Neuron (in vitro differentiated cells): Measurements from ENCODE around the gene ZKSCAN4.

Experiments used
- H2AFZ ChIP-seq: one replicate; pipeline ENCODE4 v1.6.1; 2013; ENCODE audit warnings: low read depth, mild to moderate bottlenecking, inconsistent platforms, low read length, moderate library complexity
- H3K27me3 ChIP-seq: one replicate; pipeline ENCODE4 v1.6.1; 2013; ENCODE audit warnings: low read length; ENCODE audit not compliant: insufficient read depth
- H3K36me3 ChIP-seq: one replicate; pipeline ENCODE4 v1.6.1; 2013; ENCODE audit warnings: low read length; ENCODE audit not compliant: insufficient read depth
- H3K4me1 ChIP-seq: one replicate; pipeline ENCODE4 v1.6.1; 2013; ENCODE audit warnings: low read length; ENCODE audit not compliant: insufficient read depth
- H3K4me3 ChIP-seq: 2 replicates; pipeline ENCODE4 v1.5.1; 2013; ENCODE audit warnings: mild to moderate bottlenecking, low read length, moderate library complexity
- H3K9me3 ChIP-seq: one replicate; pipeline ENCODE4 v1.6.1; 2013; ENCODE audit warnings: low read length

Gene ZKSCAN4

DNA sequence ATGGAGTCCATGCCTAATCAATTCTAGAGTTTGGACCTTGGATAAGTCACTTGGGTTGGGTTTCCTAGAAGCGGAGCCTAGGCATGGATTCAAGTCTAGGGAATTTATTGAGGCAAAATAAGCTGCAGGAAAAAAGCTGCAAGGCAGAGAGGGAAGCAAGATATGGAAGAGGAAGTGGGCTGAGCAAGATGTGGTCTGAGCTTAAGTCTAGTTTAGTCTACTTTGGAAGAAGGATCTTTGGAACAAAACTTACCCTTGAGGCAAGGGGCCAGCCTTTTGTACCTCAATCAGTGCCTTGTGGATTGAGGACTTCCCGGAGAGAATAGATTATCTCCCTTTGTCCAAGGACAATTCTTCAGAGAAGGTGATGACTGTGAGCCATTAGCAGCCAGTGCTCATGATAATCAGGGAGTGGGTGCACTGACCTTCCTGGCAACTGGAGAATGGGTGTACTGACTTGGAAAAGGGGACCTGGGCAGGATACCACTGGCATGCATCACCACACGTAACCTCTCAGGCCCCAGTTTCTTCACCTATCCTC is 16.1 kb downstream of the ZKSCAN4 start:
- H3K9me3 ChIP-seq = no peaks in the 10 kb centered on the region
- peaks cover 50% of the 10 kb centered on the region for H3K36me3 ChIP-seq
- no peaks in the 10 kb centered on the region for H3K4me1 ChIP-seq
- no peaks in the 10 kb centered on the region for H3K27me3 ChIP-seq
- H3K4me3 ChIP-seq = no peak overlapping the region
- no peak overlapping the region for H2AFZ ChIP-seq

DNA sequence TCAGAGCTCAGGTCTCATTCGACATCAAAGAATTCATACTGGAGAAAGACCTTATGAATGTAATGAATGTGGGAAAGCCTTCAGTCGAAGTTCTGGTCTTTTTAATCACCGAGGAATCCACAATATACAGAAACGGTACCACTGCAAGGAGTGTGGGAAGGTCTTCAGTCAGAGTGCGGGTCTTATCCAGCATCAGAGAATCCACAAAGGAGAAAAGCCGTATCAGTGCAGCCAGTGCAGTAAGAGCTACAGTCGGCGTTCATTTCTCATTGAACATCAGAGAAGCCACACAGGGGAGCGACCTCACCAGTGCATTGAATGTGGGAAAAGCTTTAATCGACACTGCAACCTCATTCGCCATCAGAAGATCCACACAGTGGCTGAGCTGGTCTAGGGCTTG is 19.3 kb downstream of the ZKSCAN4 start:
- Histone ChIP-seq H3K4me1 (no peaks in the 10 kb centered on the region), H3K4me3 (no peak overlapping the region), H3K36me3 (peaks cover 73% of the 10 kb centered on the region), H3K27me3 (no peaks in the 10 kb centered on the region), H3K9me3 (no peaks in the 10 kb centered on the region), H2AFZ (no peak overlapping the region)

DNA sequence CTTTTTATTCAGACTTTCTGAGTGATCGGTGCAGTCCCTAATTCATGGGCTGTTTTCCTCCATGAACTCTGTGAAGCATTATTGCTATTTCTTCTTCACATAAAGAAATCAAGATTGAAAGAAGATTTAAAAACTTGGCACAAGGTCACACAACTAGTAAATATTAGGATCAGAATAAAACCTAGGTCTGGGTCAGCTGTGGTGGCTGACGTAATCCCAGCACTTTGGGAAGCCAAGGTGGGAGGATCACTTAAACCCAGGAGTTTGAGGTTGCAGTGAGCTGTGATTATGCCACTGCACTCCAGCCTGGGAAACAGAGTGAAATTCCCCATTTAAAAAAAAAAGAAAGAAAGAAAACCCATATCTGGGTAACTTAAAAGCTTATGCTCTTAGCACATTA is 25.6 kb downstream of the ZKSCAN4 start:
- Histone ChIP-seq H3K36me3 (peaks cover 40% of the 10 kb centered on the region), H3K4me1 (peaks cover 15% of the 10 kb centered on the region), H3K27me3 (peaks cover 5% of the 10 kb centered on the region), H3K4me3 (peak overlapping the region; percentile 91), H2AFZ (no peak overlapping the region), H3K9me3 (no peaks in the 10 kb centered on the region)

DNA sequence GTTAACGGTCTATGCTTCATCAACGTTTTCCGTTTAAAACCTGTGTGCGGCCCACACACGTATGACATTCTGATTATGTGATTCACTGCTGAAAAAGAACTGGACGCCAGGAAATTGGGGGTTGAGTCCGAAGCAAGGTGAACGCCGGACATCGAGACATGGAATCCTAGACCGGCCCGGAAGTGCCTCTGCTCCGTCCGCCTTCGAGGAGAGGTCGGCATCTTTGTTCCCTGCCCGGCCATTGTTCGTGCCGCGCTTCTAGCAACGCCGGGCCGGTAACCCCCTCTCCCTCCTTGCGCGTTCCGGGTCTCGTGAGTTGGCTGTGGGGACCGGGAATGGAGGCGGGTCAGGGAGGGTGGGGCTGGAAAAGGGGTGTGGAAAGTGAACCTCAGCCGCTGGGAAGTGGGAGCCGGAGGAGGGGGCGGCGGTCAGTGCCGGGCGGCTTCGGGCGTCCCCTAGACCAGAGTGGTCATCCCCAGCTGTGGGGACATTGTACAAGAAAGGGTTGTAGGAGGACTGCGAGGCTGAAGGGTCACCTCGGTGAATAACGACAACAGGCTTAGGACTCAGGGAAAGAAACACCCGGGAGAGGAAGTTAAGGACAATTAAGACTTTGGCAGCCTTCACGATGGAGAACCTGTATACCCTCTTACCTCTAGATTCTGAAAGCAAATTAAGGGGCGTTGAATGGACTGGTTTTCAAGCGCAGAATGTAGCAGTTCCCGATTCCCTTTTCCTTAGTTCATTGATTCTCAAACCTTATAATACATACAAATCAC is 26.8 kb downstream of the ZKSCAN4 start, which contains the start of gene ZSCAN9:
Gene ZSCAN9 (plus strand): TSS at position 220 of the 779 bp plus-strand sequence. CDS start 1,810 bp downstream, outside the sequence.
- peaks cover 15% of the 10 kb centered on the region for H3K4me1 ChIP-seq
- H2AFZ ChIP-seq = peak within 1 kb of the TSS; percentile 64
- H3K27me3 ChIP-seq = peaks cover 6% of the 10 kb centered on the region
- no peaks in the 10 kb centered on the region for H3K9me3 ChIP-seq
- H3K4me3 ChIP-seq = peak within 1 kb of the TSS; percentile 91
- peaks cover 28% of the 10 kb centered on the region for H3K36me3 ChIP-seq

DNA sequence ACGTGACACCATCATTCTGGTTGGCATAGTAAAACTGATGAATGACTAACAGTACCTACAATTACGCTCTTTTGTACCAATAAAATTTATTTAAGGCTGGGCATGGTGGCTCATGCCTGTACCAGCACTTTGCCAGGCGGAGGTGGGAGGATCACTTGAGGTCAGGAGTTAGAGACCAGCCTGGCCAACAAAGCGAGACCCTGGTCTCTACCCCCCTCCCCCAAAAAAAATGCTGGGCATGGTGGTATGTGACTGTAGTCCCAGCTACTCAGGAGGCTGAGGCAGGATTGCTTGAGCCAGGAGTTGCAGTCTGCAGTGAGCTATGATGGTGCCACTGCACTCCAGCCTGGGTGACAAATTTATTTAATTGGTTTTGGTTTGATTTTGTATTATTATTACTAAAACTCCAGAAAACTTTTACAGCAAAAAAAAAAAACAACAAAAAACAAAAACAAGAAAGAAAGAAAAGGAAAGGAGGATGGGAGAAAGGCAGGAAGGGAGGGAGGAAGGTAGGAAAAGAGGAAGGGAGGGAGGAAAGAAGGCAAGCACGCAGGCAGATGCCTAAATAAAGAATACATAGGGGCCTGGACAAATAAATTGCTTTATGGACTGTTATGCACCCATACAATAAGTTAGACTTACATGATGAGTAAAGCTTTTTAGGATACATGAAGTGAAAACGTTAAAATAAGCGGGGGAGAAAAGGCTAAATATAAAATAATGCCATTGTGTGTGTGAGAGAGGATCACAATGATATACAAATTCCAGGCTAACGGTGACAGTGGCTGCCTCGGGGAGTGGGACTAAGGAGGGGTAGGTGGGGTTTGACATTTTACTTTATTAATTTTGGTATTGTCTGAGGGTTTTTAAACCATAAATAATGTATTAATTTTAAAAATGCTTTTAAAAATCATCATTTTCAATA is 27.7 kb downstream of the ZKSCAN4 start:
- peaks cover 25% of the 10 kb centered on the region for H3K36me3 ChIP-seq
- no peaks in the 10 kb centered on the region for H3K9me3 ChIP-seq
- peak overlapping the region; percentile 91 for H3K4me3 ChIP-seq
- H3K4me1 ChIP-seq = peaks cover 15% of the 10 kb centered on the region
- H2AFZ ChIP-seq = peak overlapping the region; percentile 64
- peaks cover 9% of the 10 kb centered on the region for H3K27me3 ChIP-seq

DNA sequence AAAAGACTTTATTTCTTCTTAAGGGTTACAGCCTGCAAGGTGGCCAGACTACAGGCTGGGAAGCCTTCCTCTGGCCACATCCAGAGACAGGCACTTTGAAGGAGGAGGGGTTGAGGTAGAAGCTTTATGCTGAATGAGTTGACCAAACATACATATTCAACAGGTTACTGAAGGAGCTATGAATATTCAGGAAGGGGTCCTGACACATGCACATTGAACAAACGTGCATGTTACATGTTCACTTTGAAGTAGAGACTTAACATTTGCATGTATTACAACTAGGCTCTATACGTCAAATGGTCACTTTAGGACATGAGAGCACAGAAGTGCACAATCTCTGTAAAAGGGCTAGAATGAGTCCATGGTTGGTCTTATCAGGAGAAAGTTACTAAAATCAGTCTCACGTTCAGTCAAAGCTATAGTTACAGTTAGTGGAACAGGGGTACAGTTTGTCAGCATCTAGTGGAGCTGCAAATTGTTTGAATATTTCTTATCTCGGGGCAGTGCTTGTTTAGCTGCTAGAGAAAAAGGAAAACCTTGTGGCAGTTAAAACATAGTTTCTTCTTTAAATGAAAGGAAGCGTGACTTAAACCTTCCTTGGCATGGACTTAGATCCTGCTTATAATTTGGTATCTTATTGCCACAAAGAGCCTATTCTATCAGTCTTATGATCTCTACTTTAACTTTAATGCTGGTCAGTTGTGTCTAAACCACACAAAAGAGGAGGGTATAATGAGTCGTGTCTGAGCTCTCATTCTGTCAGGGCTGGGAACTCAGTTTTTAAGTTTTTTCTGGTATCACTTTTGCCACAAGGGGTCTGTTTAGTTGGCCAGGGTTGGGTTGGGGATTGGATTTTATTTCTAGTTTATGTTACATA is 31.6 kb downstream of the ZKSCAN4 start:
- Histone ChIP-seq H3K4me3 (no peak overlapping the region), H3K27me3 (peaks cover 37% of the 10 kb centered on the region), H3K4me1 (peaks cover 4% of the 10 kb centered on the region), H3K36me3 (no peaks in the 10 kb centered on the region), H2AFZ (no peak overlapping the region), H3K9me3 (peaks cover 3% of the 10 kb centered on the region)

DNA sequence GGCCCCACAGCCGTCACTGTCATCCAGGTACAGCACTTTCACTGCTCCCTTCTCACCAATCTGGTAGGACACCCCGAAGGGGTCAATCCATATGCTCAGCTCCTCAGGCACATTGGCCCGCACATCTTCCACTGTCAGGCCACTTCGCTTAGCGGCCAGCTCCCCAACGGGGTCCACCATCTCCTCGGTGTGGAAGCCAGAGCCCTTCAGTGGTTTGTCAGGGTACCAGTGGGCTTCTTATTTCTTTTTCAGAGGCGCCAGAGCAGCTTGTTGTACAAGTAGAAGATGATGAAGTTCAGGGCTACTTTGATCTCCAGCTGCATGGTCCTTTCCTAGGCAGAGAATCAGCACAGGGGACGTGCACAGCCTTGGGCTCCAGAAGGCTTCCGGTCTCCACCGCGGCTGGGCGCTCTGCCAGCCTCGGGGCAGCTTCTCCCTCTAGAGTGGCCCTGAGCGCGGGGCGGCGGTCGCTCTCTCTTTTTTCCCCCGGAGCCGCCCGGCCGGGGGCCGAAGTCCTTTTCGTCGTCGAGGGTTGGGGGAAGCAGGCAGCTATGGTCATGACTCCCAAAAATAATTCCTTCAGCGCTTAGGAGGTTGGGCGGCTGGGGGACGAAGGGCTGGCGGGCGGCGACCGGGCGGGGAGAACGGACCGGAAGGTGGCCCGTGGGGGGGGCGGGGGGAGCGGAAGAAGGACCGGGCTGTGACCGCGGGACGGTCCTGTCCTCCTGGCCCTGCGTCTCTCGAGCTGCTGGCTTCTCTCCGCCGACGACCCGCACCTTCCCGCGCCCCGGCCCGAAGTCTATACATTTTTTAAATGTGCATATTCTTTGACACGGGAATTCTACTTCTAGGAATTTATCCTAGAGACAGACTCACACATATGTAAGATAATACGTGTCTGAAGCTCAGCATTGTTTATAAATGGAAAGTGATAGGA is 33.5 kb downstream of the ZKSCAN4 start:
- Histone ChIP-seq H3K9me3 (peaks cover 3% of the 10 kb centered on the region), H3K27me3 (peaks cover 48% of the 10 kb centered on the region), H2AFZ (peak overlapping the region; percentile 64), H3K36me3 (no peaks in the 10 kb centered on the region), H3K4me1 (no peaks in the 10 kb centered on the region), H3K4me3 (peak overlapping the region; percentile 31)

DNA sequence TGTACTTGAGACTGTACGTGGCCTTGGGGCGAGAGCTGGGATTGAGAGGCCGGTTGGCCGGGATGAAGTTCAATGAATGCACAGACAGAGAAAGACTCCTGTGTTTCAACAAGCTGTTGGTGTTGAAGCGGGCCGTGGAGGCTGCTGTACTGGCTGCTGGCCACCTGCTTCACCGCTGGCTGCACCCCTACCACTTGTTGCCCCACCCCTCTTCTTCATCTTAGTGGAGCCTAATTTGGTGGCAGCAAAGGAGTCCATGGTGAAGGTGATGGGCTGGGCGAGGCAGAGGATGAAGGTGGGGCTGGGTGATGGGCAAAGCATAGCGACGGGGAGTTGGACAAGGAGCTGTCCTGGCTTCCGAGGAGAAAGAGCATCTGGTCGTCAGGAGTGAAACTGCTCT is 34.2 kb downstream of the ZKSCAN4 start:
- peaks cover 3% of the 10 kb centered on the region for H3K9me3 ChIP-seq
- no peak overlapping the region for H2AFZ ChIP-seq
- H3K36me3 ChIP-seq = no peaks in the 10 kb centered on the region
- peaks cover 3% of the 10 kb centered on the region for H3K4me1 ChIP-seq
- H3K27me3 ChIP-seq = peaks cover 52% of the 10 kb centered on the region
- no peak overlapping the region for H3K4me3 ChIP-seq

DNA sequence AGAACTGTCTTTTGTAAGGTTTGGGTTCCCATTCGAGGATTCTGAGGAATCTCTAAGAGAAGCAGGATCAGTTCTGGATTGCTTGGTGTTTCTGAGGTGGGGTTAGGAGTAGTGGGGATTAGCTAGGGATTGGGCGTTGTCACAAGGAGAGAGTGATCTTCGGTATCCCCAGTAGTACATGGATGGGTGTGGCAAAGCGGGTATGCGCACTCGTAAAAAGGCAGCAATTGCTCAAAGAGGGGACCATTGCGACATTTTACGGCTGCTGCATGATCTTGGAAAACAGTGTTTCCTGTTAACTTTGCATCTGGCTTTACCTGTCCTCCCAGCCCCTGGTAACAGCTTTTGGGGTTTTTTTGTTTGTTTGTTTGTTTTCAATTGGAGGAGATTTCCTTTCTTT is 36.6 kb downstream of the ZKSCAN4 start:
- Histone ChIP-seq H3K9me3 (peaks cover 3% of the 10 kb centered on the region), H3K36me3 (no peaks in the 10 kb centered on the region), H2AFZ (no peak overlapping the region), H3K4me1 (peaks cover 9% of the 10 kb centered on the region), H3K4me3 (no peak overlapping the region), H3K27me3 (peaks cover 60% of the 10 kb centered on the region)

DNA sequence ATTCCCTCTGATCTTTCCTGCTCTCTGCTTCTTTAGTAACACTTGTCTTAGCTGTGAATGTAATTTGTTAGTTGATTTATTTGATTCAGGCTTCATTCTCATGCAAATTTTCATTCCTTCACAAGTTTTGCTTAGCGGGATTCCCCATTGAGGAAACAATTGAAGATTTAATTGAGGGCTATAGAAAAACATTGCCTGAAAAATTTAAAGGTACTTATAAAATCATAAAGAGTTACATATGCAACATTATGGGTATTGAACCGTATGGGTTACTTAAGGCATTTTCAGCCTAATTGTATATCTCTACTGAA is 38.9 kb downstream of the ZKSCAN4 start:
- no peaks in the 10 kb centered on the region for H3K36me3 ChIP-seq
- peaks cover 3% of the 10 kb centered on the region for H3K9me3 ChIP-seq
- peaks cover 73% of the 10 kb centered on the region for H3K27me3 ChIP-seq
- no peak overlapping the region for H2AFZ ChIP-seq
- H3K4me3 ChIP-seq = peak overlapping the region; percentile 46
- peaks cover 13% of the 10 kb centered on the region for H3K4me1 ChIP-seq

DNA sequence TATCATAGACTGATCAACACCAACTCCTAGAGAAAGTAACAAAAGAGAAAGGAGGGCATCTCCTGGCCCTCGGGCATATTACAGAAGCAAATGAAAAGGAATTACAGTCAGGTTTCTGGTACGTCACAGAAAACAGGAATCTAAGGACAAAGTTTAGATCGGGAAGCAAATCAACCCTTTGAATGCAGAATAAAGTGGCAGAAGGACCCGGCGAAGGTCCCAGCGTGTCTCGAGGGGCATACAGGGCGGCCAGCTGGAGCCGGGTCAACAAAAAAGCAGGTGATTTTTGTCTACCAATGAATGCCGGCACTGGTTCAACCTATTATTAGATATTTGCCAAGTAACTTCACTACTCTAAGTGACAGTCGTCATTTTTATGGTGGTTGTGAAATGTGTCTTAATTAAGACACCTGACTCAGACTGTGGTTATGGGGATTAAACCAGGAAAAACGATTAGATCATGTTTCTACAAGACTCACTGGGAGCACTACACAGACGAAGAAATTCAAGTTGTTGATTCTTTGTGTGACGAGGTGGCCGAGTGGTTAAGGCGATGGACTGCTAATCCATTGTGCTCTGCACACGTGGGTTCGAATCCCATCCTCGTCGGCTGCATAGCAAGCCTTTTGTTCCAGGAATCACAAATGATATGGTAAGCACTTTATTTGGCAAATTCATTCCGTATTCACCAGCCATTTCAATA is 39.4 kb downstream of the ZKSCAN4 start:
- H3K27me3 ChIP-seq = peaks cover 73% of the 10 kb centered on the region
- peaks cover 2% of the 10 kb centered on the region for H3K9me3 ChIP-seq

More for the DNA sequence above, 39.4 kb downstream of the ZKSCAN4 start:
- Histone ChIP-seq H3K4me3 (peak overlapping the region; percentile 46), H3K36me3 (no peaks in the 10 kb centered on the region), H3K4me1 (peaks cover 17% of the 10 kb centered on the region), H2AFZ (no peak overlapping the region)
